NCI-H1436 (cell line): ENCODE results near the gene LCA5L.
"Not testable (repeated sequence)": the region's sequence is repeated elsewhere in the genome, so short reads cannot be mapped to it uniquely, and the experiment has no call there.

Source experiments
- DNase-seq: peaks from one replicate; lab custom pipeline; 2025; lab: John Stamatoyannopoulos, UW

The LCA5L gene

DNA sequence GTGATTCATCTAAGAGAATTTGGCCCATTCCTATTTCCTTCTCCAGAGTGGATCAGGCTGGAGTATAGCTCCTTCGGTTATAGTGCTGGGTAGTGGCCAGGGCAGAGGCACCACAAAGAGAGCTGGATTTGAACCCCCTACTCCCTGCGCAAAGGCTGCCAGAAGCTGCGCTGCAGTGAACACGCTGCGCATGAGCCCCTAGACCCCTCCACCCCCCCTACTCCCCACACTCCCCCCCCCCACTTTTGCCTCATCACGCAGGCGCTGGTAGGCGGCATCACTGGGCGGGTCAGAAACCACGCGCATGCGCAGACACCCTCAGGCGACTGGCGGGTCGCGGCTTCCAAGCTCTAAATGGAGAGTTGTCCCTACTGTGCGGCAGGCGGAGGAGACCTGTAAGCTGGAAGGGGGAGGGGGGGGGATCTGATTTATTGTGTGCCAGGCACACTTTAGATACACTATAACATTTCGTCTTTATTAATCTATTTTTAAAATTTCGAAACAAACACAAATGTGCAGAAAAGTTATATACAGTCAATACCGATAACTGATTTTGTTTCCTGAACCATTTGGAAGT, 58.0 kb downstream of the LCA5L start:
- DNase-seq, result peak; percentile 89

DNA sequence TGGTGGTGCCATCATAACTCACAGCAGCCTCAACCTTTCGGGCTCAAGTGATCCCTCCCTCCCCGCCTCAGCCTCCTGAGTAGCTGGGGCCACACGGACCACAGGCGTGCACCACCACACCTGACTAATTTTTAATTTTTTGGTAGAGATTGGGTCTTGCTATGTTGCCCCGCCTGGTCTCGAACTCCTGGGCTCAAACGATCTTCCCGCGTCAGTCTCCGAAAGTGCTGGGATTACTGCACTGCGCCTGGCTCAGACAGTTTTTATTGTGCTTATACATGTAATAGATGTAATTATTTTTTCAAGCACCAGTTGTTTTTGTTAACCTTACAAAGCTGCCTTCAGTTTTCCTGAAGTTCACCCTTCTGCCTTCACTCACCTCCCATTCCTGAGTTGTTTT, 58.7 kb downstream of the LCA5L start:
- DNase-seq, result no peak

DNA sequence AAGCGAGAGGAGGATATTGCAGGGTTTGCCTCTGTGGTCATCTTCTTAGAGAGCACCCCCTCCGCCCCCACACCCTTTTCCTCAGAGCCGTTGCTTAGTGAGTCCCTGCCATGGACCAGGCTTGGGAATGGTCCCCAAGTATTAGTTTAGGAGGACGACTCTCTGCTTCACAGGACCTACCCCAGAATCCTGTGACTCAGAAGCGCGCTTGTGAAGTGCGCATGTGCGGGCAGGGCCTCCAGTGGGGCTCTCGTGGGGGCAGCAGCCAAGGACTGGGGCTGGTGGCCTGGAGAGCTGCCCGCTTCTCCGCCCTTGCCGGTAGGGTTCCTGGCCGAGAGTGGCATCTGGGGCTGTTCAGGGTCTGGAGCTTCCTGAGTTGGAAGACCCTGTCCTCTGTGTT, 59.4 kb downstream of the LCA5L start:
- DNase-seq, result no peak

GRCh38 chr21:39385299-39386145, 60.1 kb downstream of the LCA5L start:
- DNase-seq, result no peak

DNA sequence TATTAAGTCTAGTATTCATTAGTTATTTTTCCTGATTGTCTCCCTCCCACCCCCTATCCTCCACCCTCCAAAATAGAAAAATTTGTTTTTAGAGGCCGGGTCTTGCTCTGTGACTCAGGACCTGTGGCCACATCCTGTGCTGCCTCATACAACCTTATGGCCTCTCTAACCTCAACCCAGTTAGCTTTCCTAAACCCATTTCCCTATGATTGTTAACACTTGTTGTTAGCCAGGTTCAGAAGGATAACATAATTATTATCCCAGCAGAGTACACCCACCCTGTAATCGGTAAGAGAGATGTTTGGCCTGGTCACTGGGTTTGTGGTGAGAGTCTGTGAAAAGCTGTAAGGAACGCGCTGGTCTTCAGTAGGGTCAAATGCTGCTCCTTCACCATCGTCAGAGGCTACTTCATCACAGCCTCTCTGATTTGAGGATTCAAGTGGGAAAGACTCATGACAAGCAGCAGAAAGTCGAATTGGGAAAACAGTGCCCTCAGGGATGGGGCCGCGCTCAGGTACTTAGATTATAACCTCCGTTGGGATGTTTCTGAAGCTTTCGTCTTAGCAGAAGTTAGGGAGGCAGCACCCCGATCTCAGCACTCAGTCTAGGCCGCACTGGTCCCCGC, 60.8 kb downstream of the LCA5L start:
- DNase-seq, result no peak

- not testable (repeated sequence) for DNase-seq
These were observed 63.5 kb downstream of the LCA5L start for GRCh38 chr21:39382096-39382495.

DNA sequence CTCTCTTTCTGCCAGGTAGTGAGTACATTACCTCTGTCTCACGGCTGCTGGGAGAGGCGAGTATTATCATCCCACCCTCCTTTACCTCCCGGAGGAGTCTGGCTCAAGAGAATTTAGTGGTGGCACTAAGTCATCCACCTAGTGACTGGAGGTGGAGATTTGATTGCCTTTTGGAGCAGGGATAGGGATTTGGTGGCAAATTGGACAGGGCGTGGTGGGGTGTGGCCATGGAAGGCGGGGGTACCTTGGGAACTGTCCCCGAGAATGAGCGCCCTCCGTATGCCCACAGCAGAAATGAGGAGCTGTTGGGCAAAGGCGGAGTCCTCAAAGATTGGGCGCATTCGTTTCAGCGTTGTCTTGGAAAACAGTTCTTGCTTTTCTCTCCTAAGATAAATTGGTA, 64.6 kb downstream of the LCA5L start:
- no peak for DNase-seq

GRCh38 chr21:39379986-39380891, 65.3 kb downstream of the LCA5L start:
- peak; percentile 85 for DNase-seq

DNA sequence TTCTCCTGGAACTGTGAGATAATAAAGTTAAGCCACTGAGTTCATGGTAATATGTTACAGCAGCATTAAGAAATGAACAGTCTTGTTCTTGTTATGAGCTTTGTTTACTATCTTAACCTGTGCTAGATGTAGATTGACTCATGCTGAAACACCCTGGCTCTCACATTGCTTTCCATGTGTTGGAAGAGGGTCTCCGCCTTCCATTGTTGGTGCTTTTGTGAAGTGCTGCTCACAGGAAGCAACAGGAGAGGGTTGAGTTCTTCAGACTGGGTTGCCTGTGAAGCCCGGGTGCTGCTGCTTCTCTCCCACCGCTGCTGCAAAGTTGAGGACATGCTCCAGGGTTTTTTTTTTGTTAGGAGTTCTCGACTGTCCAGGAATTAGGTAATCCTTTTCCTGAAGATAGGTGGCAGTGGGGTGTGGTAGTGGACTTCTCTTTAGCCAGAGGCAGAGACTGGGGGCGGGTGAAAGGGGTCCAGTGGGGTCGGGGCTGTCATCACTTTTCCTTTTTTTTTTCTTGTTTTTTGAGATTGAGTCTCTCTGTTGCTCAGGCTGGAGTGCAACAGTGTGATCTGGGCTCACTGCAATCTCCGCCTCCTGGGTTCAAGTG, 68.0 kb downstream of the LCA5L start:
- DNase-seq, result no peak

- DNase-seq, result no peak
These were observed 70.1 kb downstream of the LCA5L start for GRCh38 chr21:39375446-39375845.

DNA sequence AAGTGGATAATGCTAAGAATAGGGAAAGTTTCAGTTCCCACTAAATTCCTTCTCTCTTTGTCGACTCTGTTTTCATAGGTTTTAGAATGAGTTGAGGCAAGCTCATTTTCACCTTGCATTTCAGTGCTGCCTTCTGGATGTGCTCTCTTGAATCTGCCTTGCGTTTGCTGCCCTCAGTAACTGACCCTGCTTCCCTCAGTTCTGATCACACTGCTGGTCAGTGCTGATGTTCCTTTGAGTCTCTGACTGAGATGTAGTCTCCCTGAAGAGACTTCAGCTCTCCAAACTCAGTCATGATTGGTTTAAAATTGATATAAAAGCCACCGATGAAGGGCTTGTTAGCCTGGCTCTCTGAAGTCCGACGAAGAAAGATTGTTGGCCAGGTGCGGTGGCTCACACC, 71.5 kb downstream of the LCA5L start:
- DNase-seq, result no peak

DNA sequence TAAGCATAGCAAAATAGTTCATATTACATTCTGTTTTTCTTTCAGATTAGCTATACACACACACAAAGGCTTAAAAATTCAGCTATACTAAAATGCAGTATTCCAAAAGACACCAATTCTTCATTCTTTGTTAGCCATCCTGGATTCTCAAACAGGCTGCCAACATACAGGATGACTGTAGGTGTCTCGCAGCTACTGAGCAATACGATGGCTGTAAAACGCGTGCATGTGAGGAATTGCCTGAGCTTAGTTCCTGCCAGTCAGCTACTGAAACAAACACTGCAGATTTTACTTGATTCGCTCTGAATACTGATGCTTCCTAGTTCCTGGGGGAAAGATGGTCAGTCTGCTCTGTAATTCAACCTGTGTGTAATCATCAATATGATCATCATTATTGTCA, 71.9 kb downstream of the LCA5L start:
- peak; percentile 27 for DNase-seq

DNA sequence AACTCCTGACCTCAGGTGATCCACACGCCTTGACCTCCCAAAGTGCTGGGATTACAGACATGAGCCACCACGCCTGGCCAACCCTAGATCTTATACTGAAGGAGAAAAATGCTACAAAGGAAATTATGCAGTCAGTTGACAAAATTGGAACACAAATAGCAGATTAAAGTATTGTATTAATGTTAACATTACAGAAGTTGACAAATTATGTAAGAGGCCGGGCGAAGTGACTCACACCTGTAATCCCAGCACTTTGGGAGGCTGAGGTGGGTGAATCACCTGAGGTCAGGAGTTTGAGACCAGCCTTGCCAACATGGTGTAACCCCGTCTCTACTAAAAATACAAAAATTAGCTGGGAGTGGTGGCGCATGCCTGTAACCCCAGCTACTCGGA, 75.7 kb downstream of the LCA5L start:
- not testable (repeated sequence) for DNase-seq

- no peak for DNase-seq
These were observed 77.8 kb downstream of the LCA5L start for GRCh38 chr21:39367783-39368182.

DNA sequence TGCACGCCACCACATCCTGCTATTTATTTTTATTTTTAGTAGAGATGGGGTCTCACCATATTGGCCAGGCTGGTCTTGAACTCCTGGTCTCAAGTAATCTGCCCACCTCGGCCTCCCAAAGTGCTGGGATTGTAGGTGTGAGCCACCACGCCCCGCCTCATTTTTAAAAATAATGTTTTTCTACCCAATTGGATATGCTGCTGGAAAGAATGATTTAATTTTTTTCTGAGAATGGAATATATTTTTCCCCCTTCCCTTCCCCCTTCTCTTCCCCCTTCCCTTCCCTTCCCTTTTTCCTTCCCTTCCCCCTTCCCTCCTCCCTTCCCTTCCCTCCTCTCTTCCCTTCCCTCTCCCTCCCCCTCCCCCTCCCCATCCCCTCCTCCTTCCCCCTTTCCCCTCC, 79.0 kb downstream of the LCA5L start:
- DNase-seq, result no peak

DNA sequence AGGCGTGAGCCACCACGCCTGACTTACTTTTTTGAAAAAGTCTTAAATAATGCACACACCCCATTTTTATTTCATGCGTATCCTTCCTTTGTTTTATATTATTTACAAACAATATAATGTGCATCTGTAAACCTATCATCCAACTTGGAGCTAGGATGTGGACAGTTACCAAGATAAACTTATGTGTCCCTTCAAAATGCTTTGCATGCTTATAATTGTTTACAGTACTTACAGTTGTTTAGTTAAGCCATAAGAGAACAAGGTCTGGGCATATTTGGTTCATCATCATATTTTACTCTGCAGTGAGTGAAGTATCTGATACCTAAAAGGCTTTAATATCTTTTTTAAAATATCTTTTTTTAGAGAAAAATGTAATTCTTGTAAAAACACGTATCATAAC, 80.6 kb downstream of the LCA5L start:
- no peak for DNase-seq

GRCh38 chr21:39363607-39364555, 81.7 kb downstream of the LCA5L start:
- no peak for DNase-seq

DNA sequence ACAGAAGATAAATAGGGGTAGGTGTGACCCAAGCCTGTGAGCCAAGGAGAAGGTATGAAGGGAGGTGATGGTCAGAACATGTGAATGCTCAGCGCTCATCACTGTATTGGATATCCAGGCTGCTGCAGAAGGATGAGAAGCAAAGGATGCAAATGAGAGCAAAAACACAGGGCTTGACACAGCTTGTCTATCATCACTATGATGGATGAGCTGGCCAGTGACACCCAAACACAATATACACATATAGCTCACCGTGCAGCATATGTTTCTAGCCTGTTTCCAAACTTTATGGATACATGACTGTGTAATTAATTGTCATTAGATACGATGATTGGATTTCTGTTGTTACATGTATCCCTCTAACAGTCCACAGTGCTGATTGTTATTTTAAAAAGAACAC, 82.8 kb downstream of the LCA5L start:
- no peak for DNase-seq

DNA sequence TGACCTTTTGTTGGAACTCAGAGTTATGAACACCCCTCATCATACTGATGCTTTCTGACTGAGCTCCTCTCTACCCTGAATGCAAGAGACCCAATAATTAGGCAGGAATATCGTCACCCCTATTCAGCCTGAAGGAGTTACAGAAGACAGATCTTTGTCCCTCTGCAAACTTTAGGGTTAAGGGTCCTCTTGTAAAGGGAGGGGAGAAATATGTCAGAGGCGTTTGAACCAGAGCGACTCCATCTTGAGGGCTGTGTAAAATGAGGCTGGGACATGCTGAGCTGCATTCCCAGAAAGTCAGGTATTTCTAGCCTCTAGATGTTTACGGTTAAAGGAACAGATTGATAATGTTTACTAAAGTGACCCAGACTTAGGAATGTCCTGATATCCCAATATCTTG, 86.2 kb downstream of the LCA5L start:
- no peak for DNase-seq
